ENCODE measurements around the gene GPR35. TPM values are rescaled to one million over a fixed set of nuclear protein-coding genes. Genes with fewer than 3 reads are reported as not detected.

GPR35 gene
- total and polyA plus RNA-seq, 10 of the 15 experiments (the other 5 are each of a cell fraction or from before 2014, with no cell fraction given), result 0.14 to 1.6 (median 0.75) TPM; not detected in 3

GRCh38 chr2:240613781-240614180 is 11.5 kb upstream of the GPR35 start:
- ChIA-PET RAD21 (ENCODE audit: unreplicated experiment) (no interaction called here), POLR2A (no interaction called here), SMC1A (ENCODE audit: uncharacterized antibody, unreplicated experiment) (no interaction called here), CTCF (no interaction called here)
- intact Hi-C loops (cut with micrococcal nuclease; ENCODE audit: unreplicated experiment), result no loop called here
- TF ChIP-seq BCL3 (IDR thresholded peaks at IDR 0.05; ENCODE audit: borderline replicate concordance, insufficient read depth, low read depth, low read length, poor library complexity, severe bottlenecking), result no peak
- TF ChIP-seq HDAC6 (IDR thresholded peaks at IDR 0.05; ENCODE audit: unreplicated experiment), result no peak
- TF ChIP-seq, protein P1, sequence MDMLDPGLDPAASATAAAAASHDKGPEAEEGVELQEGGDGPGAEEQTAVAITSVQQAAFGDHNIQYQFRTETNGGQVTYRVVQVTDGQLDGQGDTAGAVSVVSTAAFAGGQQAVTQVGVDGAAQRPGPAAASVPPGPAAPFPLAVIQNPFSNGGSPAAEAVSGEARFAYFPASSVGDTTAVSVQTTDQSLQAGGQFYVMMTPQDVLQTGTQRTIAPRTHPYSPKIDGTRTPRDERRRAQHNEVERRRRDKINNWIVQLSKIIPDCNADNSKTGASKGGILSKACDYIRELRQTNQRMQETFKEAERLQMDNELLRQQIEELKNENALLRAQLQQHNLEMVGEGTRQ (IDR thresholded peaks at IDR 0.05; ENCODE audit: borderline replicate concordance, low read depth, low read length), result no peak
- TF ChIP-seq CREM (IDR thresholded peaks at IDR 0.05; ENCODE audit: low read depth), result no peak
- TF ChIP-seq EP300 (IDR thresholded peaks at IDR 0.05; ENCODE audit: borderline replicate concordance in 1 of 2, control insufficient read depth in 1 of 2, low read depth in 2 of 2, low read length in 2 of 2), result no peak
- no peak for TF ChIP-seq GATAD2B (conservative IDR thresholded peaks at IDR 0.05; ENCODE audit: low read depth)
- TF ChIP-seq, protein P2, sequence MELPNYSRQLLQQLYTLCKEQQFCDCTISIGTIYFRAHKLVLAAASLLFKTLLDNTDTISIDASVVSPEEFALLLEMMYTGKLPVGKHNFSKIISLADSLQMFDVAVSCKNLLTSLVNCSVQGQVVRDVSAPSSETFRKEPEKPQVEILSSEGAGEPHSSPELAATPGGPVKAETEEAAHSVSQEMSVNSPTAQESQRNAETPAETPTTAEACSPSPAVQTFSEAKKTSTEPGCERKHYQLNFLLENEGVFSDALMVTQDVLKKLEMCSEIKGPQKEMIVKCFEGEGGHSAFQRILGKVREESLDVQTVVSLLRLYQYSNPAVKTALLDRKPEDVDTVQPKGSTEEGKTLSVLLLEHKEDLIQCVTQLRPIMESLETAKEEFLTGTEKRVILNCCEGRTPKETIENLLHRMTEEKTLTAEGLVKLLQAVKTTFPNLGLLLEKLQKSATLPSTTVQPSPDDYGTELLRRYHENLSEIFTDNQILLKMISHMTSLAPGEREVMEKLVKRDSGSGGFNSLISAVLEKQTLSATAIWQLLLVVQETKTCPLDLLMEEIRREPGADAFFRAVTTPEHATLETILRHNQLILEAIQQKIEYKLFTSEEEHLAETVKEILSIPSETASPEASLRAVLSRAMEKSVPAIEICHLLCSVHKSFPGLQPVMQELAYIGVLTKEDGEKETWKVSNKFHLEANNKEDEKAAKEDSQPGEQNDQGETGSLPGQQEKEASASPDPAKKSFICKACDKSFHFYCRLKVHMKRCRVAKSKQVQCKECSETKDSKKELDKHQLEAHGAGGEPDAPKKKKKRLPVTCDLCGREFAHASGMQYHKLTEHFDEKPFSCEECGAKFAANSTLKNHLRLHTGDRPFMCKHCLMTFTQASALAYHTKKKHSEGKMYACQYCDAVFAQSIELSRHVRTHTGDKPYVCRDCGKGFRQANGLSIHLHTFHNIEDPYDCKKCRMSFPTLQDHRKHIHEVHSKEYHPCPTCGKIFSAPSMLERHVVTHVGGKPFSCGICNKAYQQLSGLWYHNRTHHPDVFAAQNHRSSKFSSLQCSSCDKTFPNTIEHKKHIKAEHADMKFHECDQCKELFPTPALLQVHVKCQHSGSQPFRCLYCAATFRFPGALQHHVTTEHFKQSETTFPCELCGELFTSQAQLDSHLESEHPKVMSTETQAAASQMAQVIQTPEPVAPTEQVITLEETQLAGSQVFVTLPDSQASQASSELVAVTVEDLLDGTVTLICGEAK (IDR thresholded peaks at IDR 0.05; ENCODE audit: borderline replicate concordance), result no peak
- TF ChIP-seq EZH2 (IDR thresholded peaks at IDR 0.05; ENCODE audit: borderline replicate concordance, control insufficient read depth, low read depth, low read length), result no peak
- TF ChIP-seq, protein P3, sequence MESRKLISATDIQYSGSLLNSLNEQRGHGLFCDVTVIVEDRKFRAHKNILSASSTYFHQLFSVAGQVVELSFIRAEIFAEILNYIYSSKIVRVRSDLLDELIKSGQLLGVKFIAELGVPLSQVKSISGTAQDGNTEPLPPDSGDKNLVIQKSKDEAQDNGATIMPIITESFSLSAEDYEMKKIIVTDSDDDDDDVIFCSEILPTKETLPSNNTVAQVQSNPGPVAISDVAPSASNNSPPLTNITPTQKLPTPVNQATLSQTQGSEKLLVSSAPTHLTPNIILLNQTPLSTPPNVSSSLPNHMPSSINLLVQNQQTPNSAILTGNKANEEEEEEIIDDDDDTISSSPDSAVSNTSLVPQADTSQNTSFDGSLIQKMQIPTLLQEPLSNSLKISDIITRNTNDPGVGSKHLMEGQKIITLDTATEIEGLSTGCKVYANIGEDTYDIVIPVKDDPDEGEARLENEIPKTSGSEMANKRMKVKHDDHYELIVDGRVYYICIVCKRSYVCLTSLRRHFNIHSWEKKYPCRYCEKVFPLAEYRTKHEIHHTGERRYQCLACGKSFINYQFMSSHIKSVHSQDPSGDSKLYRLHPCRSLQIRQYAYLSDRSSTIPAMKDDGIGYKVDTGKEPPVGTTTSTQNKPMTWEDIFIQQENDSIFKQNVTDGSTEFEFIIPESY (IDR thresholded peaks at IDR 0.05), result no peak
- no peak for TF ChIP-seq POLR2A (IDR thresholded peaks at IDR 0.05; ENCODE audit: low read depth, low read length)
- TF ChIP-seq WRNIP1 (IDR thresholded peaks at IDR 0.05; ENCODE audit: borderline replicate concordance, low read depth, low read length), result no peak
- no peak overlapping the region for H3K9ac ChIP-seq (ENCODE audit: control insufficient read depth, insufficient read depth, low read length)
- no TSS peak for BruUV-seq (replicated peaks)
- H4K20me1 ChIP-seq (ENCODE audit: control insufficient read depth, insufficient read depth), result no peaks in the 10 kb centered on the region
- no peaks in the 10 kb centered on the region for H3K27me3 ChIP-seq (replicated peaks in 1 of 2; ENCODE audit: control insufficient read depth in 2 of 2, insufficient read depth in 2 of 2, low read length in 1 of 2)
- in situ Hi-C loops (cut with MboI), result no loop called here
- FAIRE-seq (no peak), DNase-seq (ENCODE audit: low read depth, low spot score) (no peak), ATAC-seq (no peak)
- no peaks in the 10 kb centered on the region for H3K79me2 ChIP-seq (ENCODE audit: control insufficient read depth, insufficient read depth, low read length)
- peaks cover 3% of the 10 kb centered on the region; the same call in 1 of the 2 replicates for H3K4me1 ChIP-seq (ENCODE audit: control insufficient read depth, insufficient read depth, low read length)
- WGBS (ENCODE audit: insufficient coverage, insufficient replicate concordance, low lambda C conversion rate, missing lambda C conversion rate), result 88% methylated on average over 4 of the region's 4 CpGs
- no peak overlapping the region for H3K4me2 ChIP-seq (ENCODE audit: control insufficient read depth, insufficient read depth)
- H3K36me3 ChIP-seq (ENCODE audit: control insufficient read depth in 2 of 2, insufficient read depth in 2 of 2, low read length in 1 of 2), result no peaks in the 10 kb centered on the region
- H3K9me3 ChIP-seq (replicated peaks; ENCODE audit: control insufficient read depth, insufficient read depth, low read length), result peaks cover 11% of the 10 kb centered on the region
- H2AFZ ChIP-seq (ENCODE audit: control insufficient read depth, low read depth, low read length), result no peak overlapping the region
- H3K27ac ChIP-seq (ENCODE audit: control insufficient read depth, insufficient read depth), result no peak overlapping the region
- no peak overlapping the region for H3K4me3 ChIP-seq

Data from GM12878 (cell line).